Prostate gland (tissue), 2 donors: Measurements from ENCODE around the gene CCDC127.
"Not testable (repeated sequence)": the region's sequence is repeated elsewhere in the genome, so short reads cannot be mapped to it uniquely, and the experiment has no call there.

Experiments used
- CTCF ChIP-seq, 4 experiments: fragments of 200-600 bp in 2 of 4; fragments of 450-650 bp in 2 of 4; sonication (generic) in 2 of 4; IDR thresholded peaks; 1 replicate in 3 of 4; 2 replicates in 1 of 4; pipeline ENCODE4 v1.5.1; 2016 to 2019; ENCODE audit warnings: antibody characterized with exemption in 4 of 4, mild to moderate bottlenecking in 2 of 4, moderate library complexity in 2 of 4
- POLR2A ChIP-seq: fragments of 450-650 bp; IDR thresholded peaks from one replicate; pipeline ENCODE4 v1.6.1; 2016; ENCODE audit warnings: antibody characterized with exemption, mild to moderate bottlenecking

DNA sequence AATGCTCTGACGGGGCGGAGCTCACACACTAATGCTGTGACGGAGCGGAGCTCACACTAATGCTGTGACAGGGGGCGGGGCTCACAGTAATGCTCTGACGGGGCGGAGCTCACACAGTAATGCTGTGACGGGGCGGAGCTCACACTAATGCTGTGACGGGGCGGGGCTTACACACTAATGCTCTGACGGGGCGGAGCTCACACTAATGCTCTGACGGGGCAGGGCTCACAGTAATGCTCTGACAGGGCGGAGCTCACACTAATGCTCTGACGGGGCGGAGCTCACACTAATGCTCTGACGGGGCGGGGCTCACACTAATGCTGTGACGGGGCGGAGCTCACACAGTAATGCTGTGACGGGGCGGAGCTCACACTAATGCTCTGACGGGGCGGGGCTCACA, 53.2 kb downstream of the CCDC127 start:
- not testable (repeated sequence) for TF ChIP-seq CTCF (IDR thresholded peaks at IDR 0.05); POLR2A
